GM18907 (cell line): ENCODE measurements around the gene CFDP1.

Experiments
- ATAC-seq: cut with Tn5 transposase; IDR thresholded peaks from one replicate; pipeline ENCODE4 v1.9.1; 2021; ENCODE audit warnings: mild to moderate bottlenecking, moderate library complexity; ENCODE audit not compliant: unreplicated experiment

Gene CFDP1

GRCh38 chr16:75432828-75433731 lies at the start of gene CFDP1:
Gene CFDP1 (minus strand): TSS chr16:75433503. CDS start chr16:75433352, 151 bp downstream.
- peak; percentile 94 for ATAC-seq

GRCh38 chr16:75482434-75483205 lies 49.3 kb upstream of the CFDP1 start:
- ATAC-seq = no peak

- no peak for ATAC-seq
Measured at GRCh38 chr16:75481475-75481874, 48.2 kb upstream of the CFDP1 start.

GRCh38 chr16:75479421-75479990 lies 46.2 kb upstream of the CFDP1 start:
- ATAC-seq = no peak

GRCh38 chr16:75478480-75479345 lies 45.4 kb upstream of the CFDP1 start:
- no peak for ATAC-seq

GRCh38 chr16:75477680-75478473 lies 44.6 kb upstream of the CFDP1 start:
- ATAC-seq = no peak

GRCh38 chr16:75476817-75477216 lies 43.5 kb upstream of the CFDP1 start:
- ATAC-seq = no peak

GRCh38 chr16:75475420-75475847 lies 42.1 kb upstream of the CFDP1 start:
- no peak for ATAC-seq

- no peak for ATAC-seq
Measured at GRCh38 chr16:75472908-75473877, 39.9 kb upstream of the CFDP1 start.

GRCh38 chr16:75471723-75472633 lies 38.7 kb upstream of the CFDP1 start:
- peak; percentile 64 for ATAC-seq

- no peak for ATAC-seq
Measured at GRCh38 chr16:75466760-75467159, 33.5 kb upstream of the CFDP1 start.

- peak; percentile 95 for ATAC-seq
Measured at GRCh38 chr16:75464122-75464918, 31.0 kb upstream of the CFDP1 start, which contains the start of gene TMEM170A. Gene TMEM170A (minus strand): TSS chr16:75464689. CDS start chr16:75464600, 89 bp downstream.

- ATAC-seq = peak; percentile 21
Measured at GRCh38 chr16:75463389-75464121, 30.3 kb upstream of the CFDP1 start.

GRCh38 chr16:75462806-75463205 lies 29.5 kb upstream of the CFDP1 start:
- ATAC-seq = peak; percentile 22

- no peak for ATAC-seq
Measured at GRCh38 chr16:75461575-75461974, 28.3 kb upstream of the CFDP1 start.

GRCh38 chr16:75460446-75460845 lies 27.1 kb upstream of the CFDP1 start:
- no peak for ATAC-seq
